Loucy (cell line): ENCODE results near the gene FGFBP3.

Experiments
- EZH2phosphoT487 ChIP-seq: fragments of 200-600 bp; IDR thresholded peaks from 2 replicates; pipeline ENCODE4 v1.6.1; 2018; ENCODE audit warnings: antibody characterized with exemption, mild to moderate bottlenecking, moderate library complexity, borderline replicate concordance
- TF ChIP-seq, protein P1 (sequence below): fragments of 200-600 bp; sonication (generic); conservative IDR thresholded peaks from 2 replicates; pipeline ENCODE4 v1.5.1; 2014; ENCODE audit warnings: mild to moderate bottlenecking, antibody characterized with exemption, low read length

DNA sequence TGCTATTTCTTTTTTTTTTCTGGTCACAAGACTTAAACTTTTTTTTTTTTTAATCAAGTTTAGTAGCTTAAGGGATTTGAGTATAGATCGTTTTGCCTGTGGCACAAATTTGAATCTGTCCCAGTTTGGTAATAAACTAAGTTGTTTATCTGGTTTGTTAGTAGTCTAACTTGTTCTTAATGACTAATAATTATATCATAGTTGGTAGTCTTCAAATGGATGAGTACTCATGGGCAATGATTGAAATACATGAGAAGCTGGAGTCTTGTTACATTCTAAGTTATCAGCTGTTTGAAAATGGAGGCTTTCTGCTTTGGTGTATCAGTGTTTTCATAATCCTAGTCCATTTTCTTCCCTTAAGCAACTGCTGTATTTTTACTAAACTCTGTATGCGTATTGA is 26.6 kb upstream of the FGFBP3 start:
- TF ChIP-seq, protein P1, sequence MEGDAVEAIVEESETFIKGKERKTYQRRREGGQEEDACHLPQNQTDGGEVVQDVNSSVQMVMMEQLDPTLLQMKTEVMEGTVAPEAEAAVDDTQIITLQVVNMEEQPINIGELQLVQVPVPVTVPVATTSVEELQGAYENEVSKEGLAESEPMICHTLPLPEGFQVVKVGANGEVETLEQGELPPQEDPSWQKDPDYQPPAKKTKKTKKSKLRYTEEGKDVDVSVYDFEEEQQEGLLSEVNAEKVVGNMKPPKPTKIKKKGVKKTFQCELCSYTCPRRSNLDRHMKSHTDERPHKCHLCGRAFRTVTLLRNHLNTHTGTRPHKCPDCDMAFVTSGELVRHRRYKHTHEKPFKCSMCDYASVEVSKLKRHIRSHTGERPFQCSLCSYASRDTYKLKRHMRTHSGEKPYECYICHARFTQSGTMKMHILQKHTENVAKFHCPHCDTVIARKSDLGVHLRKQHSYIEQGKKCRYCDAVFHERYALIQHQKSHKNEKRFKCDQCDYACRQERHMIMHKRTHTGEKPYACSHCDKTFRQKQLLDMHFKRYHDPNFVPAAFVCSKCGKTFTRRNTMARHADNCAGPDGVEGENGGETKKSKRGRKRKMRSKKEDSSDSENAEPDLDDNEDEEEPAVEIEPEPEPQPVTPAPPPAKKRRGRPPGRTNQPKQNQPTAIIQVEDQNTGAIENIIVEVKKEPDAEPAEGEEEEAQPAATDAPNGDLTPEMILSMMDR, result no peak
- TF ChIP-seq EZH2phosphoT487, result no peak
